OCI-M2 (cell line): ENCODE measurements around the gene NLRC4.
"Not testable (repeated sequence)": the region's sequence is repeated elsewhere in the genome, so short reads cannot be mapped to it uniquely, and the experiment has no call there.

Experiments
- DNase-seq: peaks from one replicate; lab custom pipeline; 2025; ENCODE audit not compliant: unreplicated experiment; lab: John Stamatoyannopoulos, UW

NLRC4 gene

GRCh38 chr2:32246911-32247310 is 17.8 kb downstream of the NLRC4 start:
- no peak for DNase-seq

GRCh38 chr2:32242331-32242730 is 22.4 kb downstream of the NLRC4 start:
- DNase-seq: no peak

DNA sequence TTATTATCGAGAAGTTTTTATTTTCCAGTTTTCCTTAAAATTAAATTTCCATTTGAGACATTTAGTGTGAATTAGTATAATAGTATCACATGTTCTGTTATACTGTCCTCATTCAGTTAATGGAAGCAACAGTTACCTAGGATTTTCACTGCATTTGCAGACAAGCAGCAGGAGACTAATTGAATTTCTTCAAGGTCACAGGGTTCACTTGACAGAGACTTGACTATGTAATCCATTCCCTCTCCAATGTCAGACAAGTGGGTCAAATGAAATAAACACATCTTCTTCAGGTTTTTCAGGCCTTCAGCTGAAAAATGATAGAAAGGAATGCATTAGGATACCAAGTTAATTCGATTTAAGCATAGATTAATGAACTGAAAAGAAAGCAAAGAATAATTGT is 26.7 kb downstream of the NLRC4 start:
- DNase-seq: no peak

GRCh38 chr2:32237488-32237887 is 27.2 kb downstream of the NLRC4 start:
- DNase-seq: no peak

- DNase-seq: no peak
Observed at GRCh38 chr2:32235315-32235714, 29.4 kb downstream of the NLRC4 start.

DNA sequence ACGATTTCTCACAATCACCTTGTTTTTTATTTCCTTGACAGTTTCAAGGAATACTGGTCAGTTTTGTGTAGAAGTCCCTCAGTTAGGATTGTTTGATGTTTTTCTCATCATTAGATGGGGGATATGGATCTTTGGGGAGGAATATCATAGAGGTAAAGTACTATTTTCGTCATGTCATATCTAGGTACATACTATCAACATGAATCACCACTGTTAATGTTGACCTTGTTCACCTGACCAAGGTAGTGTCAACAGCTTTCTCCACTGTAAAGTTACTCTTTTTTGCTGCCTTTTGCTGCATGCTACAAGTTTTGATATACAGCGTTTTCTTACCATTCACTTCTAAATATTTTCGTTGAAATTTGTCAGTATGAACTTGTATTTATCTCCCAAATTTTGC is 32.7 kb downstream of the NLRC4 start:
- DNase-seq: no peak

DNA sequence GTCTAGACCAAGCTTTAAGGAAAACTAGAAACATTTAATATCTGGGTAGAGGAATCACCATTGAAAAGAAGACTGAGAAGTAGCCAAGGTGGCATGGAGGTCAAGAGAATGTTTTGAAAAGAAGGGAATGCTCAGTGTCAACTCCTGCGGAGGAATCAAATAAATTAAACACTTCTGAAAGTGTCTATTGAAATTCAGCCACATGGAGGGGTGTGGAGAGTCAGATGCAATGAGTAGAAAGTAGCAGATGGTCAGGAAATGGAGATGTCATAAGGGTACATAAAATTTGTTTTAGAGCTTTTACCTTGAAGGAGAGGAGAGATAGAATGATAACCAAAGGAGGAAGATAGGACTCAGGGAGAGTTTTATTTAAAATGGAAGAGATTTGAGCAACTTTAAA is 35.1 kb downstream of the NLRC4 start:
- no peak for DNase-seq

GRCh38 chr2:32228181-32228580 is 36.5 kb downstream of the NLRC4 start:
- DNase-seq: no peak

GRCh38 chr2:32227492-32227891 is 37.2 kb downstream of the NLRC4 start:
- no peak for DNase-seq

DNA sequence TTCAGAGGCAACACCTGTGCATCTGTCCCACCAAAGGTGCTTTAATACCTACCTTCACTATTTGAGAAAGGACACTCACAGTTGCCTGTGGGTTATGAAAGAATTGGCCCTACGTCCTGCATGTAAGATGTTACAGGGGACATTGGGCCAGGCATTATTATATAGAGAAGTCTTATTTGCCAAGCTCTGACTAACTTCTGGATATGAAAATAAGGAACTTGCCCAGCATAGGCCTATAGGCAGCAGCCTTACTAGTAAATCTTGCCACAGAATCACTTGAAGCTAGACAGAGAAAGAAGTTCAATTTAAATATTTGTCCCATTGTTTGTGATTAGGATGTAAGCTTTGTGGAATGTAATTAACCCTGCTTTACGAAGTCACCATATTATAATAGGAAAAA is 41.7 kb downstream of the NLRC4 start:
- no peak for DNase-seq

DNA sequence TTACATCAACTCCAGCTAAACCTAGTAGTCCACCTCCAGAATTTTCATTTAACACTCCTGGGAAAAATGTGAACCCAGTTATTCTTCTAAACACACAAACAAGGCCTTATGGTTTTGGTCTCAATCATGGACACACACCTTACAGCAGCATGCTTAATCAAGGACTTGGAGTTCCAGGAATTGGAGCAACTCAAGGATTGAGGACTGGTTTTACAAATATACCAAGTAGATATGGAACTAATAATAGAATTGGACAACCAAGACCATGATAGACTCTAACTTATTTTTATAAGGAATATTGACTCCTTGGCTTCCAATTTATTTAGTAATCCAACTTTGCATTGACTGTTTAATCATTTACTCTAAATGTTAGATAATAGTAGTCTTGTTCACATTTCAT is 44.2 kb downstream of the NLRC4 start:
- DNase-seq: no peak

DNA sequence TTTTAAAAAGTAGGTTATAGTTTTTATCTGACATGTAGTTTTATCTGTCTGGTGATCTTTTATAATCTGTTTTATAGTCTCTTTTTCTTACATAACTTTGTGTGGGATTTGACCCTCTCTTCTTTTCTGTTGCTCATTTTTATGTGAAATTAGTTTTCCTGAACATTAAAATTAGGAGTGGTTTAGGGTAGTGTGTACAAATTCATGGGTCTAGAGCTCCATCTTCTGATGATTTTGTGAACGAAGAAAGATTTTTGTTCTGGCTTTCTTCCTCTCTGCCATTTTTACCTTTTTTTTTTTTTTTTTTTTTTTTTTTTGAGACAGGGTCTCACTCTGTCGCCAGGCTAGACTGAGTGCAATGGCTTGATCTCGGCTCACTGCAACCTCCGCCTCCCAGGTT is 52.4 kb downstream of the NLRC4 start:
- no peak for DNase-seq

DNA sequence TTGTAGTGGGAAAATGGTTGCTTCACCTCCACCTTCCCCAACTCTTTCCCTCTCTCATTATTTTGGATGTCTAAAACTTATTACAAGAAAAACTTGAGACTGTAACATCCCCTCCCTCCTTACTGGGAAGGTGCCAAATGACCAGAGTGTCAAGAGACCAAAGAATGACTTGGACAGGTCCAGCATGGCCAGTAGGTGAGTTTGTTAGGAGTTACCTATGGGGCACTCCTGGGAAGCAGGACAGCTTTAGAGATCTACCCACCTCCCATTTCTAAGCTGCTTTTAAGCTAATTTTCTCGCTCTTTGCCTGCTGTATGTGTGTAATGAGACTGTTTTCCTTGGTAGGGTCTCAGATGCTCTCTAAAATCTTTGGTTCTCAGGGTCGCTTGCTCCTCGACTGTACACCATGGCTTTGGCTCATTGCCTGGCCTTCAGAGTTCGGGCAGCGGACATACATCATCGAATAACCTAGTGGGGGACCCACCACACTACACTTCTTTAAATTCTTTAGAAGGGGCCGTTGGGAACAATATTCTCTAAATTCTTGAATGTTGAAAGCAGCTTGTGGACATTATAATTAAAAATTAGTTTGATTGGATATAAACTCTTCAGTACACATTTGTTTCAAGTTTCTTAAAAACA is 53.8 kb downstream of the NLRC4 start:
- DNase-seq: no peak

DNA sequence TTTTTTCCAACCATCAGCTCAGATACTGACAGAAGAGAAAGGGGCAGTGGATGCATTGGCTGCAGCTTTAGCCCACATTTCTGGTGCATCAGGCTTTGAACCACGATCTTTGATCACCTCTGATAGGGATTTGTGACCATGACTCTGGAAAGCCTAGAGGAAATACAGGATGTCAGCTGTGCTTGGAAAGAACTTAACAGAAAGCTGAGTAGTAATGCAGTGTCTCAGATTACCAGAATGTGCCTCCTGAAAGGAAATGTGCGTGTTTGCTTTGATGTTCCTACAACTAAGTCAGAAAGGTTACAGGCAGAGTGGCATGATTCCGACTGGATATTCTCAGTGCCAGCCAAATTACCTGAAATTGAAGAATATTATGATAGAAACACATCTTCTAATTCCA is 61.3 kb downstream of the NLRC4 start:
- not testable (repeated sequence) for DNase-seq

DNA sequence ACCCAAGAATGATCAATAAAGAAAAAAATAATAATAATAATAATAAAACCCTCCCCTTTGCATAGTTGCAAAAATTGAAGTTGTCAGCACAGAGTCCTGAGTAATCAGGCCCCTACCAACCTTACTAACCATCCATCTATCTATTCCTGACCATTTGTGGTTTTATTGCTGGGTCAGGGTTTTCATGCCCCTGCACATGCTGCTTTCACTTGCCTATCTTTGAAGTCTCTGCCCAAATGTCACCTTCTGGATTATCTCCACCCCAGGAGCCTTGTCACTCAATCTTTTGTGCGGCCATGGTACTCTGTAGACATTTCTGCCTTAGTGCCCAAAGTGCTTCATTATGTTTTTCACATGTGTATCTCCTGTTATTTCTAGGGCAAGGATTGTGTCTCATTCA is 63.9 kb downstream of the NLRC4 start:
- no peak for DNase-seq

GRCh38 chr2:32192418-32192817 is 72.3 kb downstream of the NLRC4 start:
- no peak for DNase-seq

DNA sequence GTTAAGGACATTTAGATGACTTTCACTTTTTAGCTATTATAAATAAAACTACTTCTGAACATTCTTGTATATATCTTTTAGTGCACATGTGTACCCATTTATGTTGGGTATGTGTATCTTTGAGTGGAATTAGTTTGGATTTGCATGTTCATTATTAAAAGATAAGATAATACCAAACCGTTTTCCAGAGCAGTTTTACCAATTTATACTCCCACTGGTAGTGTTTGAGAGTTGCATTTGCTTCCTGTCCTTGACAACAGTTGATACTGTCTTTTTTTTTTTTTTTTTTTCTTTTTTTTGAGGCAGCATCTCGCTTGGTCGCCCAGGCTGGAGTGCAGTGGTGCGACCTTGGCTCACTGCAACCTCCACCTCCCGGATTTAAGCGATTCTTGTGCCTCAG is 75.7 kb downstream of the NLRC4 start:
- DNase-seq: no peak

DNA sequence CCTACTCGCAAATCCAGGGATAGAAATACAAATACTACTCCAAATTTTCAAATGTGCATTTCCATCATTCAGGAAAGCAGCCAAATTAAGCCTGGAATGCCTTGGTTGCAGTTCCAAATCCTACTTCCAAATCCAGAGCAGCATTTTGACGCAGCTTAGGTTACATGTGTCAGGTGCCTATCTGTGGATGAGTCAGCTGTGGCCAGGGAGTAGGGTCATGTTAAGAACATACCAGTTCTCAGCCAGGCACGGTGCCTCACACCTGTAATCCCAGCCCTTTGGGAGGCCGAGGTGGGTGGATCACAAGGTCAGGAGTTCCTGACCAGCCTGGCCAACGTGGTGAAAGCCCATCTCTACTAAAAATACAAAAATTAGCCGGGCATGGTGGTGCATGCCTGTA is 82.0 kb downstream of the NLRC4 start:
- DNase-seq: no peak
